ENCODE measurements around the gene MSI2. TPM values are rescaled to one million over a fixed set of nuclear protein-coding genes. Genes with fewer than 3 reads are reported as not detected.

Gene MSI2
- total RNA-seq, 2 donors from 2014 or later: 88.3 to 114 TPM

DNA sequence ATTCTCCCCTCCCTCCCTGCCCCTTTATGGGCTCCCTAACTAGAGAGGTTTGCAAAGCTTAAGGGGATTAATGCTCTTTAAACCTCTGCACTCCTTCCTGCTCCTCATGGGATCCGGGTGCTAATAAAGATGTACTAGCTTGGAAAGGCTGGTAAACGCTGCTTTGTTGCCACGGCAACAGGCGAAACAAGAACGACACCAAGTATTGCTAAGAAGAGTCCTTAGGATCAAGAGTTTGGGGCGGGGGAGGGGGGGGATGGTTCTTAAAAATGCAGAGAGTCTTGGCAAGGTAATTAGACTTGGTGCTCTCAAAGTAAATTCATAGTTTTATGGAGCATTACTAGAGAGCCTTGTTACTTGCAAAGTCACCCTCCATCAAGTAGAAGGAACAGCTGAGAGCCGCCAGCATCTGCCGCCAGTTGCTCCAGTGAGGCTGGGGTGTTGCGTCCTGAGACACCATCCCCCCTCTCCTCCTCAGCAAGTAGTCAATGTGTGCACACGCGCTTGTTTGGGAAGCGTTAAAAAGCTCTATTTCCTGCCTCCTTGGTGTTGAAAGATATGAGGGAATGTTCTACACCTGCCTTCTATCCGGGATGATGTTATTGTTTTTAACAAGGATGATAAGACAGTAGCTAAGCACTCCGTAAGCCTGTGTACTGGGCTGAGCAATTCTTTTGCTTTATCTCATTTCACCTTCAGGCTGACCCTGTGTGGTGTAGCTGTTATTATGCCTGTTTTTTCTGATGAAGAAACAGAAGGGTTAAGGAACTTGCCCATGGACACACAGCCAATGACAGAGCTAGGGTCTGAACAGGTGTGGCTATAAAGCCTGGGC is 297.9 kb downstream of the MSI2 start:
- peak; percentile 87 for DNase-seq
- Histone ChIP-seq H3K4me1 (ENCODE audit: control insufficient read depth, insufficient read depth, low read length) (peaks cover 33% of the 10 kb centered on the region), H3K9me3 (ENCODE audit: control insufficient read depth, low read length) (no peaks in the 10 kb centered on the region), H3K4me3 (ENCODE audit: low read length) (no peak overlapping the region), H3K27ac (ENCODE audit: low read depth, low read length) (peak overlapping the region; percentile 83), H3K36me3 (ENCODE audit: control insufficient read depth, insufficient read depth, low read length) (no peaks in the 10 kb centered on the region), H3K9ac (ENCODE audit: extremely low read depth, low read length, poor library complexity, severe bottlenecking) (peak overlapping the region; percentile 24), H3K27me3 (ENCODE audit: control insufficient read depth, insufficient read depth, low read length, poor library complexity, severe bottlenecking) (no peaks in the 10 kb centered on the region)
- Mint-ChIP-seq H3K4me3 (no peak overlapping the region), H3K4me1 (peaks cover 79% of the 10 kb centered on the region), H3K27ac (peak overlapping the region; percentile 55), H3K36me3 (ENCODE audit: low read depth) (peaks cover 12% of the 10 kb centered on the region), H3K27me3 (ENCODE audit: insufficient read depth) (no peaks in the 10 kb centered on the region), H3K9me3 (no peaks in the 10 kb centered on the region)
- no peak for TF ChIP-seq CTCF (conservative IDR thresholded peaks at IDR 0.05)
- WGBS, 2 experiments (ENCODE audit: insufficient coverage in 1 of 2, insufficient read length in 1 of 2): 51 to 57% methylated on average over 10 to 14 of the region's 14 CpGs

DNA sequence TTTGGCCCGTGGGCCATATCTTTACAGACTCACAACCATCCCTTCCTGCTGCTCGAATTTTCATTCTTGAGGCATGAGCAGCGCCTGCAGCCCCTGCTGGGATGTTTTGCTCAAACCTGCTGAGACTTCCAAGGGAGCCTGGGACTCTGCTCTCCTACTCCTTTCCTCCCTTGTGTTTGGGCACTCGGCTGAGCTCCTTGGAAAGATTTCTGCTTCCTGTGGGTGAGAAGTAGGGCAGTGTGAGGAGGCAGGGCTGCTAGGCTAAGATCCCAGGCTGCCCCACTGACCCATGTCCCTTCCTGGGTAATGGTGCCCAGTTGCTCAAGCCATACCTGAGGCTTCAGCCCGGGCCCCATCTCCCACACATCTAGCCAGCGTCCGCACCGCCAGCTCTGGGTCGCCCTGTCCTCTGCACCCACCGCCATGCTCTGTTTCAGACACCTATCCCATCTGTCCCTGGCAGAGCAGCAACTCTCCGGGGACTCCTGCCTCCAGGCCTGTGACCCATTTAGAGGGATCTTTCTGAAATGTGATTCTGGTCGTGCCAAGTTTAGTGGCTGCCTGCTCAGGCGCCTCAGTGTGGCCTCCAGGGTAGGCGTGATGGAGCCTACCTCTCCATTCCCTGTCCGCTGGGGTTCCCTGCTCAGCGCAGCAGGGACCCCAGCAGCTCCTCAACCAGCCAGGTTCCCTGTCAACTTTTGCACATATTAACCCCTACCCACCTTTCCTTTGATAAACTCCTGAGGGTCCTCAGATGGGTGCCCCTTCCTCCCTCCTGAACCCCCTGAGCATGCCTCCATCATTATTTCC is 298.7 kb downstream of the MSI2 start:
- TF ChIP-seq CTCF (conservative IDR thresholded peaks at IDR 0.05): no peak
- WGBS, 2 experiments (ENCODE audit: insufficient coverage in 1 of 2, insufficient read length in 1 of 2): 90 to 91% methylated on average over 10 to 15 of the region's 16 CpGs
- peaks cover 73% of the 10 kb centered on the region for H3K4me1 Mint-ChIP-seq
- no peak overlapping the region for H3K4me3 ChIP-seq (ENCODE audit: low read length)
- H3K9ac ChIP-seq (ENCODE audit: extremely low read depth, low read length, poor library complexity, severe bottlenecking): no peak overlapping the region
- H3K27me3 Mint-ChIP-seq (ENCODE audit: insufficient read depth): no peaks in the 10 kb centered on the region
- H3K36me3 Mint-ChIP-seq (ENCODE audit: low read depth): peaks cover 12% of the 10 kb centered on the region
- no peaks in the 10 kb centered on the region for H3K9me3 ChIP-seq (ENCODE audit: control insufficient read depth, low read length)
- H3K9me3 Mint-ChIP-seq: no peaks in the 10 kb centered on the region
- H3K27ac ChIP-seq (ENCODE audit: low read depth, low read length): no peak overlapping the region
- H3K36me3 ChIP-seq (ENCODE audit: control insufficient read depth, insufficient read depth, low read length): no peaks in the 10 kb centered on the region
- H3K27me3 ChIP-seq (ENCODE audit: control insufficient read depth, insufficient read depth, low read length, poor library complexity, severe bottlenecking): no peaks in the 10 kb centered on the region
- DNase-seq: peak; percentile 75
- peak overlapping the region; percentile 55 for H3K27ac Mint-ChIP-seq
- no peak overlapping the region for H3K4me3 Mint-ChIP-seq
- peaks cover 30% of the 10 kb centered on the region for H3K4me1 ChIP-seq (ENCODE audit: control insufficient read depth, insufficient read depth, low read length)

DNA sequence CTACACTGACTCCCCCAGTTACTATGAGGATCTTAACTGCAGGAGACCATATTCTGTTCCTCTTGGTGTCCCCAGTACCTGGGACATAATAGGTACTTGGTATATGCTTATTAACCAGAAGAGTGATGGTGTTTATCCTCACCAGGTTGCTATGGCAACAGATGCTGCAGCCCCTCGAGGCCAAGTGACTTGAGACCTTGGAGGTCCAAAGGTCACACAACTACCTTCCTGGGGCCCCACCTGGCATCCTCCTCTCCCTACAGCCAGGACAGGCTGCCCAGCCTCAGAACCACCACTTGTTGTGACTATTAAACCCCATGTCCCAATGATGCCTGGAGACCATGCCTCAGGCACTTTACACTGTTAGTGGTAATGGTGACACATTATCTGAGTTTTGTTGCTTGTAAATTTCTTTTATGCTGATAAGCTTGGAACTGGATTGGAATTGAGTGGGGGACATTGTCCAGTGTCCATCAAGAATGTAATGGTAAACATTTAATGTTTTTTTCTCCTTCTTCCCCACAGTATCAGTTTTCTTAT is 299.4 kb downstream of the MSI2 start:
- no peak for DNase-seq
- H3K4me3 Mint-ChIP-seq: no peak overlapping the region
- Histone ChIP-seq H3K4me3 (ENCODE audit: low read length) (no peak overlapping the region), H3K27ac (ENCODE audit: low read depth, low read length) (no peak overlapping the region), H3K4me1 (ENCODE audit: control insufficient read depth, insufficient read depth, low read length) (peaks cover 35% of the 10 kb centered on the region), H3K36me3 (ENCODE audit: control insufficient read depth, insufficient read depth, low read length) (no peaks in the 10 kb centered on the region), H3K9ac (ENCODE audit: extremely low read depth, low read length, poor library complexity, severe bottlenecking) (no peak overlapping the region), H3K9me3 (ENCODE audit: control insufficient read depth, low read length) (no peaks in the 10 kb centered on the region), H3K27me3 (ENCODE audit: control insufficient read depth, insufficient read depth, low read length, poor library complexity, severe bottlenecking) (no peaks in the 10 kb centered on the region)
- H3K4me1 Mint-ChIP-seq: peaks cover 73% of the 10 kb centered on the region
- no peaks in the 10 kb centered on the region for H3K27me3 Mint-ChIP-seq (ENCODE audit: insufficient read depth)
- 91% methylated on average over 1 of the region's 1 CpG; no CpG with 5 or more reads in 1 of the 2 experiments for WGBS, 2 experiments (ENCODE audit: insufficient coverage in 1 of 2, insufficient read length in 1 of 2)
- H3K9me3 Mint-ChIP-seq: no peaks in the 10 kb centered on the region
- no peak overlapping the region for H3K27ac Mint-ChIP-seq
- peaks cover 12% of the 10 kb centered on the region for H3K36me3 Mint-ChIP-seq (ENCODE audit: low read depth)
- TF ChIP-seq CTCF (conservative IDR thresholded peaks at IDR 0.05): no peak

All from endodermal cell (in vitro differentiated cells).